Testis (tissue), 2 donors: ENCODE results near the gene UVRAG.

Source experiments
- POLR2A ChIP-seq: fragments of 450-650 bp; IDR thresholded peaks from one replicate; pipeline ENCODE4 v1.6.1; 2017; ENCODE audit warnings: antibody characterized with exemption, mild to moderate bottlenecking, moderate library complexity
- TF ChIP-seq, protein P1 (sequence below), 3 experiments: fragments of 450-650 bp in 2 of 3; fragments of 200-600 bp in 1 of 3; sonication (generic) in 1 of 3; IDR thresholded peaks; one replicate each; pipeline ENCODE4 v1.5.1; 2016 to 2019; ENCODE audit warnings: antibody characterized with exemption in 3 of 3, mild to moderate bottlenecking in 2 of 3, moderate library complexity in 1 of 3

DNA sequence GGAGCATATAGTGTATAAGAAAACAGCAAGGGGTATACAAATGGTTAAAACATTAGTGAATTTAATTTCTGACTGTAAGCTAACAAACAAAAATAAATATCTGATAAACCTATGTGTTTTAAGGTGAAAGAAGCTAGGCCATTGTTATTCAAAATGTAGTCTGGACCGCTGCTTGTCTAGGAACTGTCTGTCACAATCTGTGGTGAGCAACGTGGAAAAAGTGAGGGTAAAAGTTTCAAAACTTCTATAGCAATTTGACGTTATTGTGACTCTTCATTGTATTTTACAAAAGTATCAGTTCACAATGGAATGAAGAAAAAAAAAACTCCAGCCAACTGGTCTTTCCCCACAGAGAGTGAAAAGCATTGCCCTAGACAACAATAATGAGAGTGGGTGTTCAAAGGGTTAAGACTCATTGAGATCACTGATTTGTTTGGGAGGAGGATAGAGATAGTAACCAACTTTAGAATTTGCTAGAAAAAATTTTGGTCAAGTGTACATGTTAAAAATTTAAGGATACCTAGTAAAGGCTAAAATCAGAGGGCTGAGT is 79.1 kb downstream of the UVRAG start:
- no peak for TF ChIP-seq POLR2A
- TF ChIP-seq, protein P1, sequence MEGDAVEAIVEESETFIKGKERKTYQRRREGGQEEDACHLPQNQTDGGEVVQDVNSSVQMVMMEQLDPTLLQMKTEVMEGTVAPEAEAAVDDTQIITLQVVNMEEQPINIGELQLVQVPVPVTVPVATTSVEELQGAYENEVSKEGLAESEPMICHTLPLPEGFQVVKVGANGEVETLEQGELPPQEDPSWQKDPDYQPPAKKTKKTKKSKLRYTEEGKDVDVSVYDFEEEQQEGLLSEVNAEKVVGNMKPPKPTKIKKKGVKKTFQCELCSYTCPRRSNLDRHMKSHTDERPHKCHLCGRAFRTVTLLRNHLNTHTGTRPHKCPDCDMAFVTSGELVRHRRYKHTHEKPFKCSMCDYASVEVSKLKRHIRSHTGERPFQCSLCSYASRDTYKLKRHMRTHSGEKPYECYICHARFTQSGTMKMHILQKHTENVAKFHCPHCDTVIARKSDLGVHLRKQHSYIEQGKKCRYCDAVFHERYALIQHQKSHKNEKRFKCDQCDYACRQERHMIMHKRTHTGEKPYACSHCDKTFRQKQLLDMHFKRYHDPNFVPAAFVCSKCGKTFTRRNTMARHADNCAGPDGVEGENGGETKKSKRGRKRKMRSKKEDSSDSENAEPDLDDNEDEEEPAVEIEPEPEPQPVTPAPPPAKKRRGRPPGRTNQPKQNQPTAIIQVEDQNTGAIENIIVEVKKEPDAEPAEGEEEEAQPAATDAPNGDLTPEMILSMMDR (IDR thresholded peaks at IDR 0.05), result no peak
